Parathyroid adenoma (tissue), 2 donors: ENCODE data around the gene MED13L.

Experiments used
- H2AFZ ChIP-seq: fragments of 300-600 bp; sonication (generic); one replicate; pipeline ENCODE4 v1.7.0; 2017; ENCODE audit warnings: antibody characterized with exemption, mild to moderate bottlenecking
- H3K27ac ChIP-seq: fragments of 300-600 bp; sonication (generic); one replicate; pipeline ENCODE4 v1.7.0; 2017
- H3K27me3 ChIP-seq: fragments of 300-600 bp; sonication (generic); one replicate; pipeline ENCODE4 v1.7.0; 2017; ENCODE audit warnings: low read length; ENCODE audit not compliant: control insufficient read depth, insufficient read depth
- H3K36me3 ChIP-seq: fragments of 300-600 bp; sonication (generic); one replicate; pipeline ENCODE4 v1.7.0; 2017; ENCODE audit warnings: low read length; ENCODE audit not compliant: control insufficient read depth, insufficient read depth
- H3K4me1 ChIP-seq: fragments of 300-600 bp; sonication (generic); one replicate; pipeline ENCODE4 v1.7.0; 2017; ENCODE audit warnings: control low read depth
- H3K4me2 ChIP-seq: fragments of 300-600 bp; sonication (generic); one replicate; pipeline ENCODE4 v1.7.0; 2017; ENCODE audit warnings: low read length
- H3K4me3 ChIP-seq: fragments of 300-600 bp; sonication (generic); one replicate; pipeline ENCODE4 v1.7.0; 2017; ENCODE audit warnings: low read depth, low read length
- H3K79me2 ChIP-seq: fragments of 300-600 bp; sonication (generic); one replicate; pipeline ENCODE4 v1.7.0; 2017; ENCODE audit warnings: control low read depth
- H3K9ac ChIP-seq: fragments of 300-600 bp; sonication (generic); one replicate; pipeline ENCODE4 v1.7.0; 2017; ENCODE audit warnings: mild to moderate bottlenecking
- H3K9me3 ChIP-seq: fragments of 300-600 bp; sonication (generic); one replicate; pipeline ENCODE4 v1.7.0; 2017; ENCODE audit warnings: low read length; ENCODE audit not compliant: control insufficient read depth
- CTCF ChIP-seq: fragments of 300-600 bp; sonication (generic); IDR thresholded peaks from one replicate; pipeline ENCODE4 v1.7.0; 2017; ENCODE audit warnings: antibody characterized with exemption, mild to moderate bottlenecking
- donor health status: primary hyperparathyroidism.

The MED13L gene

GRCh38 chr12:115988212-115988611 is 289.3 kb downstream of the MED13L start:
- no peak overlapping the region for H2AFZ ChIP-seq
- H3K27me3 ChIP-seq = no peaks in the 10 kb centered on the region
- H3K36me3 ChIP-seq = no peaks in the 10 kb centered on the region
- H3K27ac ChIP-seq = no peak overlapping the region
- H3K79me2 ChIP-seq = peaks cover 8% of the 10 kb centered on the region
- H3K4me2 ChIP-seq = no peak overlapping the region
- no peak overlapping the region for H3K9ac ChIP-seq
- no peaks in the 10 kb centered on the region for H3K9me3 ChIP-seq
- H3K4me3 ChIP-seq = no peak overlapping the region
- peaks cover 5% of the 10 kb centered on the region for H3K4me1 ChIP-seq
- no peak for TF ChIP-seq CTCF

GRCh38 chr12:115984616-115985015 is 292.9 kb downstream of the MED13L start:
- H3K27me3 ChIP-seq = no peaks in the 10 kb centered on the region
- peaks cover 6% of the 10 kb centered on the region for H3K79me2 ChIP-seq
- H3K4me1 ChIP-seq = peaks cover 5% of the 10 kb centered on the region
- no peaks in the 10 kb centered on the region for H3K9me3 ChIP-seq
- no peak overlapping the region for H3K4me3 ChIP-seq
- H2AFZ ChIP-seq = no peak overlapping the region
- H3K27ac ChIP-seq = no peak overlapping the region
- TF ChIP-seq CTCF = no peak
- no peak overlapping the region for H3K9ac ChIP-seq
- no peaks in the 10 kb centered on the region for H3K36me3 ChIP-seq
- no peak overlapping the region for H3K4me2 ChIP-seq

- Histone ChIP-seq H3K79me2 (no peaks in the 10 kb centered on the region), H3K4me1 (no peaks in the 10 kb centered on the region), H3K4me3 (no peak overlapping the region), H3K9ac (no peak overlapping the region), H3K36me3 (no peaks in the 10 kb centered on the region), H3K27ac (no peak overlapping the region), H3K4me2 (no peak overlapping the region), H3K9me3 (no peaks in the 10 kb centered on the region), H3K27me3 (no peaks in the 10 kb centered on the region), H2AFZ (no peak overlapping the region)
- no peak for TF ChIP-seq CTCF
Observed at GRCh38 chr12:115983226-115983798, 294.2 kb downstream of the MED13L start.

- Histone ChIP-seq H3K4me2 (no peak overlapping the region), H3K36me3 (no peaks in the 10 kb centered on the region), H2AFZ (no peak overlapping the region), H3K27me3 (no peaks in the 10 kb centered on the region), H3K4me3 (no peak overlapping the region), H3K27ac (no peak overlapping the region), H3K9ac (no peak overlapping the region), H3K79me2 (no peaks in the 10 kb centered on the region), H3K4me1 (no peaks in the 10 kb centered on the region), H3K9me3 (no peaks in the 10 kb centered on the region)
- no peak for TF ChIP-seq CTCF
Observed at GRCh38 chr12:115980339-115980738, 297.2 kb downstream of the MED13L start.

- Histone ChIP-seq H3K79me2 (no peaks in the 10 kb centered on the region), H3K9me3 (no peaks in the 10 kb centered on the region), H3K27ac (no peak overlapping the region), H3K27me3 (no peaks in the 10 kb centered on the region), H3K36me3 (no peaks in the 10 kb centered on the region), H3K9ac (no peak overlapping the region), H2AFZ (no peak overlapping the region), H3K4me1 (no peaks in the 10 kb centered on the region), H3K4me3 (no peak overlapping the region), H3K4me2 (no peak overlapping the region)
- TF ChIP-seq CTCF = no peak
Observed at GRCh38 chr12:115979851-115980250, 297.6 kb downstream of the MED13L start.
